HEK293 (cell line): ENCODE results near the gene EIF4EBP2.

Source experiments
- CTCF ChIA-PET: fragments of 350-600 bp; formaldehyde crosslinking; extraction: SDS; loops from one replicate; lab custom pipeline; 2021; ENCODE audit warnings: antibody characterized with exemption; lab: Yijun Ruan, JAX
- POLR2A ChIA-PET: fragments of 300-600 bp; formaldehyde crosslinking; extraction: SDS; loops from one replicate; lab custom pipeline; 2020; ENCODE audit warnings: antibody characterized with exemption, inconsistent platforms; lab: Yijun Ruan, JAX
- H3K27ac ChIP-seq: fragments of 200-500 bp; sonication (Bioruptor generic); 2 replicates; pipeline ENCODE4 v1.5.1; 2014; ENCODE audit warnings: low read depth, low read length, control low read depth, inconsistent platforms; ENCODE audit errors: extremely low read depth
- H3K36me3 ChIP-seq, 2 experiments: fragments of 200-500 bp in 1 of 2; sonication (Bioruptor generic) in 1 of 2; 1 replicate in 1 of 2; 2 replicates in 1 of 2; pipeline ENCODE4 v1.5.1; 2014 to 2017; ENCODE audit warnings: inconsistent platforms in 2 of 2, low read length in 2 of 2; ENCODE audit not compliant: control insufficient read depth in 2 of 2, insufficient read depth in 1 of 2
- H3K4me1 ChIP-seq: fragments of 200-500 bp; sonication (Bioruptor generic); 2 replicates; pipeline ENCODE4 v1.5.1; 2014; ENCODE audit warnings: mild to moderate bottlenecking, low read length, inconsistent platforms; ENCODE audit not compliant: control insufficient read depth, insufficient read depth
- H3K4me3 ChIP-seq: 2 replicates; pipeline ENCODE4 v1.5.1; 2011; ENCODE audit warnings: low read depth, mild to moderate bottlenecking, control low read depth, low read length, moderate library complexity
- H3K9me3 ChIP-seq: fragments of 200-500 bp; sonication (Bioruptor generic); 2 replicates; pipeline ENCODE4 v1.5.1; 2014; ENCODE audit warnings: low read depth, low read length, inconsistent platforms; ENCODE audit not compliant: control insufficient read depth, insufficient read depth
- GLI2 ChIP-seq: fragments of 450-650 bp; formaldehyde crosslinking; IDR thresholded peaks from 2 replicates; pipeline ENCODE4; 2017; ENCODE audit warnings: missing biosample characterization, missing genetic modification characterization, low read depth, borderline replicate concordance
- GLI4 ChIP-seq: fragments of 450-650 bp; formaldehyde crosslinking; IDR thresholded peaks from 2 replicates; pipeline ENCODE4 v1.5.1; 2016; ENCODE audit warnings: missing biosample characterization, missing genetic modification characterization
- GLIS1 ChIP-seq: fragments of 450-650 bp; formaldehyde crosslinking; IDR thresholded peaks from 2 replicates; pipeline ENCODE4 v1.5.1; 2016; ENCODE audit warnings: missing biosample characterization, missing genetic modification characterization
- KLF1 ChIP-seq: fragments of 450-650 bp; formaldehyde crosslinking; IDR thresholded peaks from 2 replicates; pipeline ENCODE4 v1.5.1; 2016; ENCODE audit warnings: missing biosample characterization, missing genetic modification characterization
- MEIS1 ChIP-seq: sonication (generic); formaldehyde crosslinking; IDR thresholded peaks from 2 replicates; pipeline ENCODE4 v1.8.1; 2022; ENCODE audit warnings: missing genetic modification reagents, mild to moderate bottlenecking, borderline replicate concordance
- RBAK ChIP-seq: fragments of 450-650 bp; formaldehyde crosslinking; IDR thresholded peaks from 2 replicates; pipeline ENCODE4 v1.5.1; 2016; ENCODE audit warnings: missing biosample characterization, missing genetic modification characterization
- ZFP3 ChIP-seq: fragments of 450-650 bp; formaldehyde crosslinking; IDR thresholded peaks from 2 replicates; pipeline ENCODE4 v1.5.1; 2016; ENCODE audit warnings: low read depth, missing biosample characterization, missing genetic modification characterization
- ZFP69B ChIP-seq: fragments of 450-650 bp; formaldehyde crosslinking; IDR thresholded peaks from 2 replicates; pipeline ENCODE4 v1.5.1; 2016; ENCODE audit warnings: missing biosample characterization, missing genetic modification characterization
- ZNF2 ChIP-seq: fragments of 450-650 bp; formaldehyde crosslinking; IDR thresholded peaks from 2 replicates; pipeline ENCODE4 v1.5.1; 2016; ENCODE audit warnings: missing biosample characterization, missing genetic modification characterization
- ZNF221 ChIP-seq: fragments of 450-650 bp; formaldehyde crosslinking; IDR thresholded peaks from 2 replicates; pipeline ENCODE4 v1.5.1; 2017; ENCODE audit warnings: missing biosample characterization, missing genetic modification characterization, borderline replicate concordance
- ZNF302 ChIP-seq: fragments of 450-650 bp; formaldehyde crosslinking; IDR thresholded peaks from 2 replicates; pipeline ENCODE4 v1.5.1; 2016; ENCODE audit warnings: missing biosample characterization, missing genetic modification characterization, low read depth
- ZNF324 ChIP-seq: fragments of 450-650 bp; formaldehyde crosslinking; IDR thresholded peaks from 2 replicates; pipeline ENCODE4 v1.5.1; 2016; ENCODE audit warnings: missing biosample characterization, missing genetic modification characterization
- ZNF391 ChIP-seq: fragments of 450-650 bp; formaldehyde crosslinking; IDR thresholded peaks from 2 replicates; pipeline ENCODE4 v1.5.1; 2016; ENCODE audit warnings: low read depth, missing biosample characterization, missing genetic modification characterization, borderline replicate concordance
- ZNF394 ChIP-seq: fragments of 450-650 bp; formaldehyde crosslinking; IDR thresholded peaks from 2 replicates; pipeline ENCODE4 v1.5.1; 2016; ENCODE audit warnings: missing biosample characterization, missing genetic modification characterization, mild to moderate bottlenecking, moderate library complexity, borderline replicate concordance
- ZNF416 ChIP-seq: fragments of 450-650 bp; formaldehyde crosslinking; IDR thresholded peaks from 2 replicates; pipeline ENCODE4 v1.5.1; 2016; ENCODE audit warnings: missing biosample characterization, missing genetic modification characterization
- ZNF426 ChIP-seq: fragments of 450-650 bp; formaldehyde crosslinking; IDR thresholded peaks from 2 replicates; pipeline ENCODE4 v1.5.1; 2017; ENCODE audit warnings: missing biosample characterization, missing genetic modification characterization, mild to moderate bottlenecking, inconsistent platforms, moderate library complexity
- ZNF529 ChIP-seq: fragments of 450-650 bp; formaldehyde crosslinking; IDR thresholded peaks from 2 replicates; pipeline ENCODE4 v1.5.1; 2017; ENCODE audit warnings: missing genetic modification characterization, missing biosample characterization; ENCODE audit not compliant: insufficient replicate concordance
- ZNF585B ChIP-seq: fragments of 450-650 bp; formaldehyde crosslinking; IDR thresholded peaks from 2 replicates; pipeline ENCODE4 v1.5.1; 2016; ENCODE audit warnings: missing biosample characterization, missing genetic modification characterization
- ZNF660 ChIP-seq: fragments of 450-650 bp; IDR thresholded peaks from 2 replicates; pipeline ENCODE4 v1.5.1; 2018; ENCODE audit warnings: missing biosample characterization, mild to moderate bottlenecking, missing genetic modification characterization
- ZNF843 ChIP-seq: fragments of 450-650 bp; formaldehyde crosslinking; IDR thresholded peaks from 2 replicates; pipeline ENCODE4 v1.5.1; 2016; ENCODE audit warnings: missing biosample characterization, missing genetic modification characterization
- TF ChIP-seq, protein P1 (sequence below): fragments of 450-650 bp; formaldehyde crosslinking; IDR thresholded peaks from 2 replicates; pipeline ENCODE4 v1.5.1; 2016; ENCODE audit warnings: missing biosample characterization, missing genetic modification characterization
- TF ChIP-seq, protein P2 (sequence below): fragments of 450-650 bp; formaldehyde crosslinking; IDR thresholded peaks from 2 replicates; pipeline ENCODE4 v1.5.1; 2016; ENCODE audit warnings: missing biosample characterization, missing genetic modification characterization
- TF ChIP-seq, protein P3 (sequence below): fragments of 450-650 bp; formaldehyde crosslinking; IDR thresholded peaks from 2 replicates; pipeline ENCODE4 v1.5.1; 2016; ENCODE audit warnings: missing biosample characterization, missing genetic modification characterization
- TF ChIP-seq, protein P4 (sequence below): fragments of 450-650 bp; formaldehyde crosslinking; IDR thresholded peaks from 2 replicates; pipeline ENCODE4 v1.5.1; 2017; ENCODE audit warnings: missing biosample characterization, mild to moderate bottlenecking, missing genetic modification characterization, moderate library complexity
- TF ChIP-seq, protein P5 (sequence below): fragments of 450-650 bp; formaldehyde crosslinking; optimal IDR thresholded peaks from 2 replicates; pipeline ENCODE3; 2016; ENCODE audit warnings: missing biosample characterization, mild to moderate bottlenecking, missing genetic modification characterization

The EIF4EBP2 gene

DNA sequence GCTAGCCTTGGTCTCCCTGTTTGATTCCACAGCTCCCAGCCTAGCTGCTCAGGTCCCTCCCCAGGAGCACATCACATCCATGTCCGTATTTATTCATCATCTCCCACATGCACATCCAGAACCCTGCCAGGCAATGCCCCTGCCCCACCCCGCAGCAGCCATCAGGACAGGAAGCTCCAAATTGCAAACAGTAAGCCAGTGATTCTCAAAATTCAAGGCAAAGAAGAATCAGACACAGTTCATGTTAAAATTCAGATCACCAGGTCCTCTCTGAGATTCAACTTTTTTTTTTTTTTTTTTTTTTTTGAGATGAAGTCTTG, 39.2 kb upstream of the EIF4EBP2 start:
- no peak overlapping the region for H3K4me3 ChIP-seq
- H3K4me1 ChIP-seq: no peaks in the 10 kb centered on the region; the same call in 1 of the 2 replicates
- CTCF ChIA-PET: interaction anchor here (0.5 to 8.4 kb wide), 52 partner anchors 10 to 1306 kb away, joined by 3 to 177 read pairs (median 6); partner anchors contain the start of genes EIF4EBP2, LRRC20, PPA1 and SAR1A
- POLR2A ChIA-PET: interaction anchor here (0.5 to 2.3 kb wide), 7 partner anchors 17 to 285 kb away, joined by 3 to 21 read pairs (median 3); partner anchors contain the start of genes LRRC20, PPA1 and TYSND1
- H3K9me3 ChIP-seq: no peaks in the 10 kb centered on the region
- H3K36me3 ChIP-seq: no peaks in the 10 kb centered on the region; a peak in 1 of 3 replicates
- no peak overlapping the region for H3K27ac ChIP-seq
- TF ChIP-seq MEIS1 (CRISPR knock-in tag) (no peak), GLI4 (tag by site-specific recombination) (no peak), ZNF324 (tag by site-specific recombination) (0 out of 2 replicates have a peak, but pooled peaks have one; percentile 1), ZNF221 (tag by site-specific recombination) (no peak), ZNF394 (tag by site-specific recombination) (no peak), ZNF426 (tag by site-specific recombination) (no peak), GLIS1 (tag by site-specific recombination) (no peak), KLF1 (tag by site-specific recombination) (0 out of 2 replicates have a peak, but pooled peaks have one; percentile 2), ZNF585B (tag by site-specific recombination) (no peak), RBAK (no peak), ZFP69B (tag by site-specific recombination) (no peak; the same call in 1 of the 2 replicates), ZNF2 (0 out of 2 replicates have a peak, but pooled peaks have one; percentile 18), ZNF660 (tag by site-specific recombination) (no peak), ZNF843 (tag by site-specific recombination) (0 out of 2 replicates have a peak, but pooled peaks have one; percentile 33), ZNF529 (no peak), ZFP3 (no peak), ZNF416 (no peak), ZNF302 (no peak), ZNF391 (tag by site-specific recombination) (no peak; the same call in 1 of the 2 replicates), GLI2 (no peak)
- TF ChIP-seq, protein P1, sequence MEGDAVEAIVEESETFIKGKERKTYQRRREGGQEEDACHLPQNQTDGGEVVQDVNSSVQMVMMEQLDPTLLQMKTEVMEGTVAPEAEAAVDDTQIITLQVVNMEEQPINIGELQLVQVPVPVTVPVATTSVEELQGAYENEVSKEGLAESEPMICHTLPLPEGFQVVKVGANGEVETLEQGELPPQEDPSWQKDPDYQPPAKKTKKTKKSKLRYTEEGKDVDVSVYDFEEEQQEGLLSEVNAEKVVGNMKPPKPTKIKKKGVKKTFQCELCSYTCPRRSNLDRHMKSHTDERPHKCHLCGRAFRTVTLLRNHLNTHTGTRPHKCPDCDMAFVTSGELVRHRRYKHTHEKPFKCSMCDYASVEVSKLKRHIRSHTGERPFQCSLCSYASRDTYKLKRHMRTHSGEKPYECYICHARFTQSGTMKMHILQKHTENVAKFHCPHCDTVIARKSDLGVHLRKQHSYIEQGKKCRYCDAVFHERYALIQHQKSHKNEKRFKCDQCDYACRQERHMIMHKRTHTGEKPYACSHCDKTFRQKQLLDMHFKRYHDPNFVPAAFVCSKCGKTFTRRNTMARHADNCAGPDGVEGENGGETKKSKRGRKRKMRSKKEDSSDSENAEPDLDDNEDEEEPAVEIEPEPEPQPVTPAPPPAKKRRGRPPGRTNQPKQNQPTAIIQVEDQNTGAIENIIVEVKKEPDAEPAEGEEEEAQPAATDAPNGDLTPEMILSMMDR (tag by site-specific recombination): peak; percentile 5; the same call in 1 of the 2 replicates
- TF ChIP-seq, protein P2, sequence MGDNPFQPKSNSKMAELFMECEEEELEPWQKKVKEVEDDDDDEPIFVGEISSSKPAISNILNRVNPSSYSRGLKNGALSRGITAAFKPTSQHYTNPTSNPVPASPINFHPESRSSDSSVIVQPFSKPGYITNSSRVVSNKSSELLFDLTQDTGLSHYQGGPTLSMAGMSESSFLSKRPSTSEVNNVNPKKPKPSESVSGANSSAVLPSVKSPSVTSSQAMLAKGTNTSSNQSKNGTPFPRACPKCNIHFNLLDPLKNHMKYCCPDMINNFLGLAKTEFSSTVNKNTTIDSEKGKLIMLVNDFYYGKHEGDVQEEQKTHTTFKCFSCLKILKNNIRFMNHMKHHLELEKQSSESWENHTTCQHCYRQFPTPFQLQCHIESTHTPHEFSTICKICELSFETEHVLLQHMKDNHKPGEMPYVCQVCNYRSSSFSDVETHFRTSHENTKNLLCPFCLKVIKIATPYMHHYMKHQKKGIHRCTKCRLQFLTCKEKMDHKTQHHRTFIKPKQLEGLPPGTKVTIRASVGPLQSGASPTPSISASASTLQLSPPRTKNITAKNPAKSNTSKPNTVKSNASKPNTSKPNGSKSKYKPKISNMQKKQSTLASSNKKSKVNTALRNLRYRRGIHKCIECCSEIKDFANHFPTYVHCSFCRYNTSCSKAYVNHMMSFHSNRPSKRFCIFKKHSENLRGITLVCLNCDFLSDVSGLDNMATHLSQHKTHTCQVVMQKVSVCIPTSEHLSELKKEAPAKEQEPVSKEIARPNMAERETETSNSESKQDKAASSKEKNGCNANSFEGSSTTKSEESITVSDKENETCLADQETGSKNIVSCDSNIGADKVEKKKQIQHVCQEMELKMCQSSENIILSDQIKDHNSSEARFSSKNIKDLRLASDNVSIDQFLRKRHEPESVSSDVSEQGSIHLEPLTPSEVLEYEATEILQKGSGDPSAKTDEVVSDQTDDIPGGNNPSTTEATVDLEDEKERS (tag by site-specific recombination): no peak
- TF ChIP-seq, protein P3, sequence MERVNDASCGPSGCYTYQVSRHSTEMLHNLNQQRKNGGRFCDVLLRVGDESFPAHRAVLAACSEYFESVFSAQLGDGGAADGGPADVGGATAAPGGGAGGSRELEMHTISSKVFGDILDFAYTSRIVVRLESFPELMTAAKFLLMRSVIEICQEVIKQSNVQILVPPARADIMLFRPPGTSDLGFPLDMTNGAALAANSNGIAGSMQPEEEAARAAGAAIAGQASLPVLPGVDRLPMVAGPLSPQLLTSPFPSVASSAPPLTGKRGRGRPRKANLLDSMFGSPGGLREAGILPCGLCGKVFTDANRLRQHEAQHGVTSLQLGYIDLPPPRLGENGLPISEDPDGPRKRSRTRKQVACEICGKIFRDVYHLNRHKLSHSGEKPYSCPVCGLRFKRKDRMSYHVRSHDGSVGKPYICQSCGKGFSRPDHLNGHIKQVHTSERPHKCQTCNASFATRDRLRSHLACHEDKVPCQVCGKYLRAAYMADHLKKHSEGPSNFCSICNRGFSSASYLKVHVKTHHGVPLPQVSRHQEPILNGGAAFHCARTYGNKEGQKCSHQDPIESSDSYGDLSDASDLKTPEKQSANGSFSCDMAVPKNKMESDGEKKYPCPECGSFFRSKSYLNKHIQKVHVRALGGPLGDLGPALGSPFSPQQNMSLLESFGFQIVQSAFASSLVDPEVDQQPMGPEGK (tag by site-specific recombination): 0 out of 2 replicates have a peak, but pooled peaks have one; percentile 1
- TF ChIP-seq, protein P4, sequence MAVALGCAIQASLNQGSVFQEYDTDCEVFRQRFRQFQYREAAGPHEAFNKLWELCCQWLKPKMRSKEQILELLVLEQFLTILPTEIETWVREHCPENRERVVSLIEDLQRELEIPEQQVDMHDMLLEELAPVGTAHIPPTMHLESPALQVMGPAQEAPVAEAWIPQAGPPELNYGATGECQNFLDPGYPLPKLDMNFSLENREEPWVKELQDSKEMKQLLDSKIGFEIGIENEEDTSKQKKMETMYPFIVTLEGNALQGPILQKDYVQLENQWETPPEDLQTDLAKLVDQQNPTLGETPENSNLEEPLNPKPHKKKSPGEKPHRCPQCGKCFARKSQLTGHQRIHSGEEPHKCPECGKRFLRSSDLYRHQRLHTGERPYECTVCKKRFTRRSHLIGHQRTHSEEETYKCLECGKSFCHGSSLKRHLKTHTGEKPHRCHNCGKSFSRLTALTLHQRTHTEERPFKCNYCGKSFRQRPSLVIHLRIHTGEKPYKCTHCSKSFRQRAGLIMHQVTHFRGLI (tag by site-specific recombination): no peak
- TF ChIP-seq, protein P5, sequence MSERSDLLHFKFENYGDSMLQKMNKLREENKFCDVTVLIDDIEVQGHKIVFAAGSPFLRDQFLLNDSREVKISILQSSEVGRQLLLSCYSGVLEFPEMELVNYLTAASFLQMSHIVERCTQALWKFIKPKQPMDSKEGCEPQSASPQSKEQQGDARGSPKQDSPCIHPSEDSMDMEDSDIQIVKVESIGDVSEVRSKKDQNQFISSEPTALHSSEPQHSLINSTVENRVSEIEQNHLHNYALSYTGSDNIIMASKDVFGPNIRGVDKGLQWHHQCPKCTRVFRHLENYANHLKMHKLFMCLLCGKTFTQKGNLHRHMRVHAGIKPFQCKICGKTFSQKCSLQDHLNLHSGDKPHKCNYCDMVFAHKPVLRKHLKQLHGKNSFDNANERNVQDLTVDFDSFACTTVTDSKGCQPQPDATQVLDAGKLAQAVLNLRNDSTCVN (tag by site-specific recombination): no peak
